GM13977 (cell line): ENCODE data around the gene HOXA6.

Experiments
- DNase-seq: peaks from one replicate; pipeline ENCODE4 v3.0.0; 2012; ENCODE audit warnings: low spot score
- CTCF ChIP-seq: IDR thresholded peaks from 2 replicates; pipeline ENCODE4 v1.5.1; 2012; ENCODE audit warnings: mild to moderate bottlenecking, control low read depth; ENCODE audit not compliant: insufficient read depth; ENCODE audit errors: extremely low read depth, missing control alignments
- in situ Hi-C: fragments of 300-500 bp; cut with MboI; formaldehyde crosslinking; loops from one replicate; pipeline ENCODE4 v1.12.0; 2022; ENCODE audit warnings: low sequenced_read_pairs, low pct_unique_long_range_greater_than_20kb, mixed read lengths, inconsistent platforms; ENCODE audit not compliant: unreplicated experiment

The HOXA6 gene

GRCh38 chr7:27183682-27184336 lies 36.2 kb upstream of the HOXA6 start:
- DNase-seq, result no peak
- TF ChIP-seq CTCF, result no peak
- in situ Hi-C loops, result no loop called here

DNA sequence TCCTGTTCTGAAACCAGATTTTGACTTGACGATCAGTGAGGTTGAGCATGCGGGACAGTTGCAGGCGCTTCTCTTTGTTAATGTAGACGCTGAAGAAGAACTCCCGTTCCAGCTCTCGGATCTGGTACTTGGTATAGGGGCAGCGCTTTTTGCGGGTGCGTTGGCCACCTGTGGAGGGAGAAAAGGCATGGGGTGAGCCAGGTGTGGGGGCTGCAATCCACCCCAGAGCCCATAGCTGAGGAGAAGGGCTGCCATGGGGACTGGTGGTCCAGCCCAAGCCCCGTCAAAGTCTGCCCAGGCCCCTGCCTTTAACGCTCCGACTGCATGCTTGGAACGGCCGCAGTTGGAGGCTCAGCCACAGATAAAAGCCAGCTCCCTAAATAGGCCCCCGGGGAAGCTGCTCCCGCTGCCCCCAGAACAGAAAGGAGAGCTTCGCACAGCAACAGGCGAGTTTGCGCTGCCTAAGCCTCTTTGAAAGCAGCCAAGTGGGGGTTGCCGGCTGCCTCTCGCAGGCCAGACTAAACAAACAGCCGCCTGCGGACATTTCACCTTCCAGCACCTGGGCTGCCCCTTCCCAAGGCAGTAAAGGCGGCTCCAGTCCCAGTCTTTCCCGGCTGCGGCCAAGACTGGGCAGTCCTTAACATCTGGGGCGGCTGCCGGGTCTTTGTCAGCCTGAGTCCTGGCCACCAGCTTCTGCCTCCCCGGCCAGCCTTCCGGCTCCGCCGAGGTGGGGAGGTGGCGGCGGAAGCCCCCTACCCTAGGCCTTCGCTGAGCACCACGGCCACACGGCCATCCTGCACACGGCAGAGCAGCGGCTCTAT lies 35.5 kb upstream of the HOXA6 start:
- in situ Hi-C loops, result no loop called here
- no peak for TF ChIP-seq CTCF
- DNase-seq, result no peak

- DNase-seq, result no peak
- TF ChIP-seq CTCF, result no peak
- in situ Hi-C loops, result no loop called here
Measured at GRCh38 chr7:27182285-27182841, 34.8 kb upstream of the HOXA6 start.

- TF ChIP-seq CTCF, result no peak
- in situ Hi-C loops, result no loop called here
- DNase-seq, result no peak
Measured at GRCh38 chr7:27181795-27182275, 34.3 kb upstream of the HOXA6 start.

DNA sequence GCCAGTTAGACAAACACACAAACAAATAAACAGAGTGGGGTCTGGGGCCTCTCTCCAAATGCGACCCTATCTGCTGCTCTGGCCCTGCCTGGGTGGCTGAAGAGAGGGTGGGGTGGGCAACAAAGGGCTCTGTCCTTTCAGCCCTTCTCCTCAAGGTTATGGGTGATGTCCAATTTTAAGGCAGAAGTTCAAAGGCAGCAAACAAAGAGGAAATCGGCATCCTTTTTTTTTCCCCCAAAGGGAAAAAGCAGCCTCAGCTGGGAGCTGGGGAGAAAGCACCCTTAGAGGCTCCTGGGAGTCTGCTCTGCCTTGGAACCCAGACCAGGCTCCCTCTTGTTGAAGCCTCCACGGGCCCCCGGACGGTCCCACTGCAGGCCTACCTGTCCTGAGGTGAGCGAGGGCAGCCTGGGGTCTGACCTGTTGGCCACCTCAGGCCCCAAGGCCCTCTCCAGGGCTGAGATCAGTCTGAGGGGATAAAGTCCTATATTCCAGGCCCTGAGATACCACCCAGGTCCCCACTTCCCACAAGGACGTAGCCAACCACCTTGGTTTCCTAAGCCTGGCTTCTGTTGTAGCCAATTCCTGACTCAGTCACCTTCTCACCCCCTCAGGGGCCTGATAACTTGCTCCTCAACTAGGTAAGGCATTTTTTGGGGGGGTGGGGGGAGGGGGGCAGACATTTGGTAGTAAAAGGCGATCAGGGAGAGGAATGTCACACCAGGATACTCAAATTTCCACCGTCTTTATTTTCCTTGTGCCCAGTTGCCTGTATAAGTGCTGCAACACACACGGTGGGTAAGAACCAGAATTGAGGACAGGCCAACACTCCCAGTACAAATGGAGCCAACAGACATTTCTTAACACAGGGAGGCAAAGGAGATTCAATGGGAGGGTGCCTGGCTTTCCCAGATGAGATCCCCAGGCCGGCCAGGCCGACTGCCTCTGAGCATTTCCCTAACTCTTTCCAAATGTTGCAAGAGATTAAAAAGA lies 33.2 kb upstream of the HOXA6 start:
- DNase-seq, result no peak
- in situ Hi-C loops, result no loop called here
- no peak for TF ChIP-seq CTCF
